Lung (tissue), 12 donors: ENCODE measurements around the gene VPS50. TPM values are rescaled to one million over a fixed set of nuclear protein-coding genes. Genes with fewer than 3 reads are reported as not detected.

Experiments
- ATAC-seq: fragments of 200-7000 bp; cut with Tn5 transposase; one replicate; pipeline ENCODE4 v1.9.1; 2020; ENCODE audit warnings: moderate number of reproducible peaks; ENCODE audit not compliant: insufficient read depth, low FRiP score
- DNase-seq, 3 donors: peaks; one replicate each; pipeline ENCODE4 v3.0.0-alpha.2; 2013 to 2017
- H3K27ac ChIP-seq, 2 donors: one replicate each; pipeline ENCODE4 v1.5.1; 2013; ENCODE audit warnings: mild to moderate bottlenecking in 2 of 2, moderate library complexity in 2 of 2, control low read depth in 1 of 2, inconsistent platforms in 1 of 2, low read depth in 1 of 2, low read length in 1 of 2
- H3K27me3 ChIP-seq, 3 donors: one replicate each; pipeline ENCODE4 v1.5.1; 2013; ENCODE audit warnings: low read length in 2 of 3; ENCODE audit not compliant: control insufficient read depth in 3 of 3, insufficient read depth in 3 of 3
- H3K36me3 ChIP-seq, 4 donors: one replicate each; pipeline ENCODE4 v1.5.1; 2013; ENCODE audit warnings: low read length in 4 of 4, mild to moderate bottlenecking in 1 of 4, moderate library complexity in 1 of 4; ENCODE audit not compliant: control insufficient read depth in 4 of 4, insufficient read depth in 4 of 4
- H3K4me1 ChIP-seq, 5 donors: one replicate each; pipeline ENCODE4 v1.5.1; 2013; ENCODE audit warnings: low read length in 5 of 5, mild to moderate bottlenecking in 2 of 5, moderate library complexity in 1 of 5; ENCODE audit not compliant: control insufficient read depth in 5 of 5, insufficient read depth in 5 of 5
- H3K4me3 ChIP-seq: one replicate; pipeline ENCODE4 v1.5.1; 2013; ENCODE audit warnings: mild to moderate bottlenecking, control low read depth, moderate library complexity
- H3K9ac ChIP-seq, 2 donors: one replicate each; pipeline ENCODE4 v1.5.1; 2013; ENCODE audit warnings: low read length in 2 of 2, control low read depth in 1 of 2; ENCODE audit not compliant: insufficient read depth in 1 of 2
- H3K9me3 ChIP-seq, 4 donors: one replicate each; pipeline ENCODE4 v1.5.1; 2013; ENCODE audit warnings: low read length in 3 of 4, mild to moderate bottlenecking in 1 of 4, moderate library complexity in 1 of 4; ENCODE audit not compliant: control insufficient read depth in 4 of 4, insufficient read depth in 3 of 4
- CTCF ChIP-seq: IDR thresholded peaks from 2 replicates; pipeline ENCODE4 v1.5.1; 2012; ENCODE audit warnings: mild to moderate bottlenecking; ENCODE audit errors: control extremely low read depth, extremely low read depth
- WGBS, 2 donors: extraction: QIAGEN DNeasy Blood & Tissue Kit; methylation state at CpG; one replicate each; pipeline ENCODE4 v1.1.7; 2013; 5-methylcytosine and 5-hydroxymethylcytosine counted together
- polyA plus RNA-seq, 2 donors: library from polyadenylated mRNA; stranded (reverse); fragments of 200-250 nt; gene quantifications; one replicate each; pipeline ENCODE4 v1.2.1, GENCODE V29; 2013
- total RNA-seq, 2 donors: library from RNA; depleted of rRNA in 1 of 2; stranded (reverse); fragments of >200 nt in 1 of 2; gene quantifications; one replicate each; pipeline ENCODE4 v1.2.1, GENCODE V29; 2014 to 2021
- donor health status: control.
- donor health status: control.
- donor health status: Bipolar disorder and iron deficiency.
- donor health status: healthy.
- donor health status: DM: yes; HTN: yes; CAD: no.

VPS50 gene
- total and polyA plus RNA-seq, 4 donors: 6.6 to 52.5 (median 13.7) TPM

GRCh38 chr7:93352881-93353280 lies 120.7 kb downstream of the VPS50 start:
- ATAC-seq: no peak

GRCh38 chr7:93354815-93355214 lies 122.6 kb downstream of the VPS50 start:
- no peak for TF ChIP-seq CTCF
- H3K27ac ChIP-seq: no peak overlapping the region
- no peaks in the 10 kb centered on the region for H3K9me3 ChIP-seq
- H3K9ac ChIP-seq: no peak overlapping the region
- no peaks in the 10 kb centered on the region for H3K27me3 ChIP-seq
- H3K4me3 ChIP-seq: no peak overlapping the region
- WGBS, 2 donors: 94 to 96% methylated on average over 4 of the region's 4 CpGs
- H3K36me3 ChIP-seq: peaks cover 2 to 12% (median 2%) of the 10 kb centered on the region in 4 donors
- no peak for ATAC-seq
- no peak for DNase-seq
- no peaks in the 10 kb centered on the region for H3K4me1 ChIP-seq

More at GRCh38 chr7:93352881-93353280, 120.7 kb downstream of the VPS50 start:
- Histone ChIP-seq H3K27me3 (no peaks in the 10 kb centered on the region), H3K4me3 (no peak overlapping the region), H3K4me1 (no peaks in the 10 kb centered on the region), H3K9me3 (no peaks in the 10 kb centered on the region), H3K27ac (no peak overlapping the region), H3K36me3 (peaks cover 2 to 12% (median 2%) of the 10 kb centered on the region in 4 donors), H3K9ac (no peak overlapping the region)
- DNase-seq: no peak
- 94 to 96% methylated on average over 2 of the region's 2 CpGs for WGBS, 2 donors
- no peak for TF ChIP-seq CTCF

- Histone ChIP-seq H3K9me3 (no peaks in the 10 kb centered on the region), H3K27ac (no peak overlapping the region), H3K36me3 (peaks cover 0 to 5% (median 1%) of the 10 kb centered on the region in 4 donors), H3K4me1 (no peaks in the 10 kb centered on the region), H3K27me3 (no peaks in the 10 kb centered on the region), H3K9ac (no peak overlapping the region), H3K4me3 (no peak overlapping the region)
- no peak for ATAC-seq
- no peak for DNase-seq
- TF ChIP-seq CTCF: no peak
- WGBS, 2 donors: 85 to 91% methylated on average over 2 of the region's 2 CpGs
Measured at GRCh38 chr7:93359520-93360198, 127.5 kb downstream of the VPS50 start.

- 92 to 100% methylated on average over 1 of the region's 1 CpG for WGBS, 2 donors
- ATAC-seq: no peak
- peaks cover 0 to 5% (median 0%) of the 10 kb centered on the region in 4 donors for H3K36me3 ChIP-seq
Measured at GRCh38 chr7:93361853-93362252, 129.7 kb downstream of the VPS50 start.

More at GRCh38 chr7:93361853-93362252, 129.7 kb downstream of the VPS50 start:
- Histone ChIP-seq H3K9ac (no peak overlapping the region), H3K27me3 (no peaks in the 10 kb centered on the region), H3K9me3 (no peaks in the 10 kb centered on the region), H3K4me3 (no peak overlapping the region), H3K27ac (no peak overlapping the region), H3K4me1 (no peaks in the 10 kb centered on the region)
- no peak for TF ChIP-seq CTCF
- no peak for DNase-seq
